SU-DHL-6 (cell line): ENCODE results near the gene KCTD1.

Experiments used
- EZH2phosphoT487 ChIP-seq: fragments of 200-600 bp; sonication (generic), shearing (Covaris generic); conservative IDR thresholded peaks from 2 replicates; pipeline ENCODE4 v1.6.1; 2018; ENCODE audit warnings: mild to moderate bottlenecking, antibody characterized with exemption, low read length, moderate library complexity, mixed read lengths
- TF ChIP-seq, protein P1 (sequence below): fragments of 200-600 bp; sonication (generic); IDR thresholded peaks from one replicate; pipeline ENCODE4 v1.5.1; 2017; ENCODE audit warnings: antibody characterized with exemption, mild to moderate bottlenecking, low read length, moderate library complexity; ENCODE audit not compliant: insufficient read depth, poor library complexity, severe bottlenecking

DNA sequence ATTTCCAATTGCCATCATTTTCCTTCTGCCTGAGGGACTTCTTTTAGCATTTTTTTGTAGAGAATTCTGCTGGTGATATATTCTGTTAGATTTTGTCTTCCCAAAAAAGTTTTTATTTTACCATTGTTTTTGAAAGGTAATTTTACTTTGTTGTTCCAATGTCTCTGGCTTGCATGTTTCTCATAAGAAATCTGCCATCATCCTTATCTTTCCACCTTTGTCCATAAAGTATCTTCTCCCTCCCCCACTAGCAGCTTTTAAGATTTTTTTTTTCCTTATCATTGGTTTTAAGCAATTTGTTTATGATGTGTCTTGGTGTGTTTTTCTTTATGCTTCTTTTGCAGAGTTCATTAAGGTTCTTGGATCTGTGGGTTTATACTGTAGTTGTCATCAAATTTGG lies 104.5 kb downstream of the KCTD1 start:
- TF ChIP-seq, protein P1, sequence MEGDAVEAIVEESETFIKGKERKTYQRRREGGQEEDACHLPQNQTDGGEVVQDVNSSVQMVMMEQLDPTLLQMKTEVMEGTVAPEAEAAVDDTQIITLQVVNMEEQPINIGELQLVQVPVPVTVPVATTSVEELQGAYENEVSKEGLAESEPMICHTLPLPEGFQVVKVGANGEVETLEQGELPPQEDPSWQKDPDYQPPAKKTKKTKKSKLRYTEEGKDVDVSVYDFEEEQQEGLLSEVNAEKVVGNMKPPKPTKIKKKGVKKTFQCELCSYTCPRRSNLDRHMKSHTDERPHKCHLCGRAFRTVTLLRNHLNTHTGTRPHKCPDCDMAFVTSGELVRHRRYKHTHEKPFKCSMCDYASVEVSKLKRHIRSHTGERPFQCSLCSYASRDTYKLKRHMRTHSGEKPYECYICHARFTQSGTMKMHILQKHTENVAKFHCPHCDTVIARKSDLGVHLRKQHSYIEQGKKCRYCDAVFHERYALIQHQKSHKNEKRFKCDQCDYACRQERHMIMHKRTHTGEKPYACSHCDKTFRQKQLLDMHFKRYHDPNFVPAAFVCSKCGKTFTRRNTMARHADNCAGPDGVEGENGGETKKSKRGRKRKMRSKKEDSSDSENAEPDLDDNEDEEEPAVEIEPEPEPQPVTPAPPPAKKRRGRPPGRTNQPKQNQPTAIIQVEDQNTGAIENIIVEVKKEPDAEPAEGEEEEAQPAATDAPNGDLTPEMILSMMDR, result no peak
- no peak for TF ChIP-seq EZH2phosphoT487
